IPS DF 4.7 (cell line): Measurements from ENCODE around the gene CCDC154.
"Not testable (repeated sequence)": the region's sequence is repeated elsewhere in the genome, so short reads cannot be mapped to it uniquely, and the experiment has no call there.

Experiments used
- DNase-seq: peaks from one replicate; pipeline ENCODE4 v3.0.0-alpha.2; 2013; ENCODE audit warnings: low spot score; ENCODE audit errors: extremely low read depth

Gene CCDC154

GRCh38 chr16:1455190-1456171 is 11.1 kb upstream of the CCDC154 start:
- no peak for DNase-seq

GRCh38 chr16:1454561-1454960 is 10.2 kb upstream of the CCDC154 start:
- DNase-seq: no peak

GRCh38 chr16:1453316-1453715 is 9.0 kb upstream of the CCDC154 start:
- DNase-seq: no peak

- no peak for DNase-seq
Measured at GRCh38 chr16:1452530-1452929, 8.2 kb upstream of the CCDC154 start.

GRCh38 chr16:1451702-1452392 is 7.5 kb upstream of the CCDC154 start:
- DNase-seq: no peak

- DNase-seq: no peak
Measured at GRCh38 chr16:1450841-1451240, 6.5 kb upstream of the CCDC154 start.

GRCh38 chr16:1450218-1450617 is 5.9 kb upstream of the CCDC154 start:
- no peak for DNase-seq

GRCh38 chr16:1449201-1449788 is 4.9 kb upstream of the CCDC154 start:
- no peak for DNase-seq

GRCh38 chr16:1448536-1449116 is 4.3 kb upstream of the CCDC154 start:
- DNase-seq: no peak

- DNase-seq: no peak
Measured at GRCh38 chr16:1447965-1448364, 3.6 kb upstream of the CCDC154 start.

GRCh38 chr16:1446296-1447080 is 2.1 kb upstream of the CCDC154 start:
- DNase-seq: no peak

GRCh38 chr16:1445518-1446203 is 1.3 kb upstream of the CCDC154 start:
- no peak for DNase-seq

- DNase-seq: no peak
Measured at GRCh38 chr16:1444730-1445517, 568 bp upstream of the CCDC154 start.

GRCh38 chr16:1443403-1443973 is 868 bp downstream of the CCDC154 start:
- DNase-seq: no peak

GRCh38 chr16:1442697-1443096 is 1.7 kb downstream of the CCDC154 start:
- DNase-seq: no peak

GRCh38 chr16:1441391-1441829 is 2.9 kb downstream of the CCDC154 start:
- no peak for DNase-seq

GRCh38 chr16:1439699-1440074 is 4.7 kb downstream of the CCDC154 start:
- DNase-seq: not testable (repeated sequence)

- DNase-seq: no peak
Measured at GRCh38 chr16:1439058-1439698, 5.2 kb downstream of the CCDC154 start.
